ENCODE measurements around the gene PPL. TPM values are rescaled to one million over a fixed set of nuclear protein-coding genes. Genes with fewer than 3 reads are reported as not detected.
A peak's percentile ranks its signal among the peaks of the same experiment; 100 is the strongest.

PPL gene
- total and polyA plus RNA-seq, 2 of the 8 experiments (the other 6 are each of a cell fraction or from before 2014, with no cell fraction given): 11.3 to 29.5 TPM

- H3K9me3 ChIP-seq (ENCODE audit: insufficient read depth in 2 of 2, low read depth in 1 of 2, low read length in 1 of 2): no peaks in the 10 kb centered on the region
- H3K23me2 ChIP-seq (ENCODE audit: low read depth, low read length): no peaks in the 10 kb centered on the region
- H3K4me2 ChIP-seq (ENCODE audit: insufficient read depth in 1 of 2, low read depth in 2 of 2, low read length in 2 of 2): no peak overlapping the region
- TF ChIP-seq KDM1A (IDR thresholded peaks at IDR 0.05; ENCODE audit: borderline replicate concordance, low read length) (peak; percentile 89), POU5F1 (IDR thresholded peaks at IDR 0.05; ENCODE audit: low read depth, low read length) (no peak)
- CTCF ChIA-PET (ENCODE audit: partially characterized antibody): no interaction called here
- H4K91ac ChIP-seq (replicated peaks; ENCODE audit: insufficient read length, low read length): no peak overlapping the region
- no peak overlapping the region for H3K4ac ChIP-seq (replicated peaks; ENCODE audit: insufficient read length, low read depth, low read length)
- POLR2A ChIA-PET (ENCODE audit: partially characterized antibody): no interaction called here
- no peak overlapping the region for H2AFZ ChIP-seq (ENCODE audit: low read length)
- H2BK5ac ChIP-seq (ENCODE audit: low read depth, low read length): no peak overlapping the region
- H3K79me1 ChIP-seq (ENCODE audit: low read depth, low read length): no peaks in the 10 kb centered on the region
- H3K27ac ChIP-seq (ENCODE audit: low read depth, low read length): no peak overlapping the region
- DNase-seq (ENCODE audit: low read depth in 1 of 2, low spot score in 2 of 2) (no peak), FAIRE-seq (no peak)
- H3K36me3 ChIP-seq (ENCODE audit: control insufficient read depth in 2 of 4, insufficient read depth in 4 of 4, low read length in 3 of 4): no peaks in the 10 kb centered on the region
- H2BK12ac ChIP-seq (ENCODE audit: low read depth, low read length): no peak overlapping the region
- 90% methylated on average over 24 of the region's 25 CpGs; no CpG with 5 or more reads in 1 of the 2 experiments for WGBS, 2 experiments (ENCODE audit: extremely low coverage in 1 of 2, insufficient coverage in 1 of 2, insufficient read length in 1 of 2, insufficient replicate concordance in 2 of 2, low coverage in 1 of 2, low lambda C conversion rate in 2 of 2, missing lambda C conversion rate in 1 of 2)
- peak overlapping the region; percentile 43; the same call in 1 of the 2 replicates for H4K8ac ChIP-seq (ENCODE audit: extremely low read depth, insufficient read depth, low read length)
- H3K27me3 ChIP-seq (replicated peaks in 1 of 4; ENCODE audit: control insufficient read depth in 3 of 4, extremely low read depth in 1 of 4, insufficient read depth in 3 of 4, low read length in 3 of 4): no peaks in the 10 kb centered on the region
- no peak overlapping the region for H2BK20ac ChIP-seq (ENCODE audit: low read length)
- no peak overlapping the region for H3K23ac ChIP-seq (ENCODE audit: insufficient read length)
- no peak overlapping the region for H3K4me3 ChIP-seq (ENCODE audit: extremely low read depth in 1 of 4, insufficient read depth in 2 of 4, low read depth in 3 of 4, low read length in 4 of 4)
- no peak overlapping the region for H2AK5ac ChIP-seq (ENCODE audit: low read depth, low read length)
- H3K14ac ChIP-seq (ENCODE audit: insufficient read length): no peak overlapping the region
- no peak overlapping the region for H3K56ac ChIP-seq (replicated peaks; ENCODE audit: insufficient read length, low read depth, low read length)
- H3K18ac ChIP-seq (ENCODE audit: extremely low read depth, low read length): no peak overlapping the region
- H2BK120ac ChIP-seq (replicated peaks; ENCODE audit: low read depth, low read length): no peak overlapping the region
- peaks cover 0 to 5% (median 4%) of the 10 kb centered on the region in 4 experiments; a peak in 5 of 7 replicates for H3K4me1 ChIP-seq (replicated peaks in 1 of 4; ENCODE audit: control insufficient read depth in 3 of 4, insufficient read depth in 4 of 4, low read length in 3 of 4)
- H2BK15ac ChIP-seq (ENCODE audit: low read length): 0 out of 2 replicates have a peak overlapping the region, but pooled peaks have one; percentile 23
- no peaks in the 10 kb centered on the region for H3K79me2 ChIP-seq (ENCODE audit: control insufficient read depth in 1 of 2, insufficient read depth in 2 of 2, low read length in 2 of 2)
- no peak overlapping the region for H4K5ac ChIP-seq (ENCODE audit: insufficient read length, low read depth, low read length)
- H4K20me1 ChIP-seq (replicated peaks in 1 of 2; ENCODE audit: control insufficient read depth in 1 of 2, insufficient read depth in 2 of 2, low read length in 2 of 2): no peaks in the 10 kb centered on the region
- H3K9ac ChIP-seq (replicated peaks in 1 of 4; ENCODE audit: extremely low read depth in 1 of 4, low read depth in 3 of 4, low read length in 3 of 4): peak overlapping the region in 1 of 4 experiments; percentile 17; a peak in 1 of 7 replicates
Observed at GRCh38 chr16:4979736-4980660, 43.0 kb upstream of the PPL start.

All from H1 (cell line).